HepG2 (cell line): ENCODE data around the gene UBE2O. TPM values are rescaled to one million over a fixed set of nuclear protein-coding genes. Genes with fewer than 3 reads are reported as not detected.

Experiments used
- ETV5 ChIP-seq: IDR thresholded peaks from 2 replicates; pipeline ENCODE4 v1.6.1; 2018; ENCODE audit warnings: missing biosample characterization, missing genetic modification reagents, inconsistent platforms, borderline replicate concordance
- KLF11 ChIP-seq: IDR thresholded peaks from 2 replicates; pipeline ENCODE4 v1.6.1; 2016; ENCODE audit warnings: missing compliant biosample characterization
- KLF9 ChIP-seq: IDR thresholded peaks from 2 replicates; pipeline ENCODE4 v1.6.1; 2016; ENCODE audit warnings: low read depth
- NR2F6 ChIP-seq, 2 experiments: IDR thresholded peaks; 2 replicates each; pipeline ENCODE4 v1.6.1; 2016; ENCODE audit warnings: antibody characterized with exemption in 1 of 2, mild to moderate bottlenecking in 1 of 2
- SOX13 ChIP-seq, 3 experiments: fragments of 450-650 bp in 1 of 3; sonication (generic) in 1 of 3; formaldehyde crosslinking in 1 of 3; IDR thresholded peaks in 2 of 3; conservative IDR thresholded peaks in 1 of 3; 2 replicates each; pipeline versions ENCODE4 v1.5.0 to v1.6.1; 2016 to 2020; ENCODE audit warnings: antibody characterized with exemption in 1 of 3, mild to moderate bottlenecking in 1 of 3, missing compliant biosample characterization in 1 of 3, missing genetic modification reagents in 1 of 3, moderate library complexity in 1 of 3
- TCF7L2 ChIP-seq: IDR thresholded peaks from 2 replicates; pipeline ENCODE4 v1.6.1; 2011; ENCODE audit warnings: mild to moderate bottlenecking, low read depth, low read length, moderate library complexity
- ZFP36L1 ChIP-seq: sonication (generic); formaldehyde crosslinking; IDR thresholded peaks from 2 replicates; pipeline ENCODE4 v1.8.0; 2022; ENCODE audit warnings: mild to moderate bottlenecking, missing genetic modification reagents, moderate library complexity
- ZNF780A ChIP-seq: sonication (generic); formaldehyde crosslinking; IDR thresholded peaks from 2 replicates; pipeline ENCODE4 v1.8.0; 2022; ENCODE audit warnings: mild to moderate bottlenecking, missing genetic modification reagents, moderate library complexity
- ZSCAN25 ChIP-seq: sonication (generic); formaldehyde crosslinking; IDR thresholded peaks from 2 replicates; pipeline ENCODE4 v1.8.0; 2022; ENCODE audit warnings: mild to moderate bottlenecking, missing genetic modification reagents
- polyA plus RNA-seq, 8 experiments: library from polyadenylated mRNA; depleted of rRNA in 3 of 8; stranded (reverse) in 7 of 8; unstranded in 1 of 8; fragments of >200 nt; fragmentation: Illumina TruSeq in 4 of 8; extraction: Trizol in 4 of 8; gene quantifications; 2 replicates each; pipeline versions ENCODE4 v1.2.1 to v1.2.3, GENCODE V29; 2011 to 2016; ENCODE audit warnings: low read depth in 4 of 8, missing spikeins in 1 of 8, mixed read lengths in 1 of 8; ENCODE audit not compliant: insufficient read depth in 1 of 8
- total RNA-seq, 5 experiments: library from RNA; depleted of rRNA; stranded (reverse); fragments of >200 nt; fragmentation: Illumina TruSeq; extraction: Trizol; gene quantifications; 2 replicates each; pipeline ENCODE4 v1.2.3, GENCODE V29; 2016; ENCODE audit warnings: low read depth in 1 of 5
- TF ChIP-seq, protein P1 (sequence below): sonication (generic); formaldehyde crosslinking; IDR thresholded peaks from 2 replicates; pipeline ENCODE4 v1.5.1; 2020; ENCODE audit warnings: mild to moderate bottlenecking, missing genetic modification reagents, moderate library complexity
- TF ChIP-seq, protein P2 (sequence below): sonication (generic); formaldehyde crosslinking; IDR thresholded peaks from 2 replicates; pipeline ENCODE4 v1.5.0; 2020; ENCODE audit warnings: missing genetic modification reagents, mild to moderate bottlenecking, borderline replicate concordance
- TF ChIP-seq, protein P3 (sequence below): sonication (generic); formaldehyde crosslinking; IDR thresholded peaks from 2 replicates; pipeline ENCODE4 v1.8.0; 2022; ENCODE audit warnings: missing genetic modification reagents, mild to moderate bottlenecking, borderline replicate concordance
- TF ChIP-seq, protein P4 (sequence below): sonication (generic); formaldehyde crosslinking; IDR thresholded peaks from 2 replicates; pipeline ENCODE4 v1.8.0; 2022; ENCODE audit warnings: missing genetic modification reagents, low read depth, mild to moderate bottlenecking, borderline replicate concordance
- TF ChIP-seq, protein P5 (sequence below): sonication (generic); formaldehyde crosslinking; IDR thresholded peaks from 2 replicates; pipeline ENCODE4 v1.4.0; 2020; ENCODE audit warnings: mild to moderate bottlenecking, missing genetic modification reagents, borderline replicate concordance
- TF ChIP-seq, protein P6 (sequence below): sonication (generic); formaldehyde crosslinking; IDR thresholded peaks from 2 replicates; pipeline ENCODE4 v1.4.0; 2020; ENCODE audit warnings: missing genetic modification reagents

The UBE2O gene
- total and polyA plus RNA-seq, 2 of the 13 experiments (the other 11 are each of a cell fraction or from before 2014, with no cell fraction given): 21.5 to 23.5 TPM

DNA sequence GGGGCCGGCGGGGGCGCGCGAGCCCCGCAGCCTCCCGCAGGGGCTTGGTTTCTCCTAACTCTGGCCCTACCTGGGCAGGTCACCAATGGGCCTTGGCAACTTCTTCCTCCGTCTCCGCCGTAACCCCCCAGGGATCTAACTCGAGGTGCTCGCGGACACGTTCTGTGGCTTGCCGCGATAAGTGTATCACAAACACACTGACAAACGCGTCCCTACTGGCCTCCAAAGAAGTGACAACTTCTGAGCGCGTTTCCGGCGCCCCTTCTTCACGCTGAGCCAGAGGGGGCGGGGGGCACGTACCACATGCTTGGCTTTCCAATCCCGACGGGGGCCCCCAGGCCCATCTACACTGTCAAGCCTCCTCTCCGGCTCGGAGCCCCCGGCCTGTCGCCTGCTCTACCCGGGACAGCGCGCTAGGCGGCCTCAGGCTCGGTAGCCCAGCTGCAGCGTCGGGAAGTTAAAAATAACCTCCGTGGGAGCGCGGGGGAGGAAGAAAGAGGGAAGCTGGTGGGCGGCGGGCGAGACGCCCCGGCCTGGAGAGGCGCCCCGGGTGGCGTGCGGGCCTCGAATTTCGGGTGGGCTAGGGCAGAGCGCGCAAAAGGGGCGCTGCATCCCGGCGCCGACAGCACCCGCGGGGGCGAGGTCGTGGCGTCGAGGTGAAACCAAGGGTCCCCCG lies 69.3 kb downstream of the UBE2O start (continued):
- TF ChIP-seq, protein P1, sequence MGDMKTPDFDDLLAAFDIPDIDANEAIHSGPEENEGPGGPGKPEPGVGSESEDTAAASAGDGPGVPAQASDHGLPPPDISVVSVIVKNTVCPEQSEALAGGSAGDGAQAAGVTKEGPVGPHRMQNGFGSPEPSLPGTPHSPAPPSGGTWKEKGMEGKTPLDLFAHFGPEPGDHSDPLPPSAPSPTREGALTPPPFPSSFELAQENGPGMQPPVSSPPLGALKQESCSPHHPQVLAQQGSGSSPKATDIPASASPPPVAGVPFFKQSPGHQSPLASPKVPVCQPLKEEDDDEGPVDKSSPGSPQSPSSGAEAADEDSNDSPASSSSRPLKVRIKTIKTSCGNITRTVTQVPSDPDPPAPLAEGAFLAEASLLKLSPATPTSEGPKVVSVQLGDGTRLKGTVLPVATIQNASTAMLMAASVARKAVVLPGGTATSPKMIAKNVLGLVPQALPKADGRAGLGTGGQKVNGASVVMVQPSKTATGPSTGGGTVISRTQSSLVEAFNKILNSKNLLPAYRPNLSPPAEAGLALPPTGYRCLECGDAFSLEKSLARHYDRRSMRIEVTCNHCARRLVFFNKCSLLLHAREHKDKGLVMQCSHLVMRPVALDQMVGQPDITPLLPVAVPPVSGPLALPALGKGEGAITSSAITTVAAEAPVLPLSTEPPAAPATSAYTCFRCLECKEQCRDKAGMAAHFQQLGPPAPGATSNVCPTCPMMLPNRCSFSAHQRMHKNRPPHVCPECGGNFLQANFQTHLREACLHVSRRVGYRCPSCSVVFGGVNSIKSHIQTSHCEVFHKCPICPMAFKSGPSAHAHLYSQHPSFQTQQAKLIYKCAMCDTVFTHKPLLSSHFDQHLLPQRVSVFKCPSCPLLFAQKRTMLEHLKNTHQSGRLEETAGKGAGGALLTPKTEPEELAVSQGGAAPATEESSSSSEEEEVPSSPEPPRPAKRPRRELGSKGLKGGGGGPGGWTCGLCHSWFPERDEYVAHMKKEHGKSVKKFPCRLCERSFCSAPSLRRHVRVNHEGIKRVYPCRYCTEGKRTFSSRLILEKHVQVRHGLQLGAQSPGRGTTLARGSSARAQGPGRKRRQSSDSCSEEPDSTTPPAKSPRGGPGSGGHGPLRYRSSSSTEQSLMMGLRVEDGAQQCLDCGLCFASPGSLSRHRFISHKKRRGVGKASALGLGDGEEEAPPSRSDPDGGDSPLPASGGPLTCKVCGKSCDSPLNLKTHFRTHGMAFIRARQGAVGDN (CRISPR knock-in tag): peak; percentile 7; the same call in 1 of the 2 replicates
- TF ChIP-seq, protein P2, sequence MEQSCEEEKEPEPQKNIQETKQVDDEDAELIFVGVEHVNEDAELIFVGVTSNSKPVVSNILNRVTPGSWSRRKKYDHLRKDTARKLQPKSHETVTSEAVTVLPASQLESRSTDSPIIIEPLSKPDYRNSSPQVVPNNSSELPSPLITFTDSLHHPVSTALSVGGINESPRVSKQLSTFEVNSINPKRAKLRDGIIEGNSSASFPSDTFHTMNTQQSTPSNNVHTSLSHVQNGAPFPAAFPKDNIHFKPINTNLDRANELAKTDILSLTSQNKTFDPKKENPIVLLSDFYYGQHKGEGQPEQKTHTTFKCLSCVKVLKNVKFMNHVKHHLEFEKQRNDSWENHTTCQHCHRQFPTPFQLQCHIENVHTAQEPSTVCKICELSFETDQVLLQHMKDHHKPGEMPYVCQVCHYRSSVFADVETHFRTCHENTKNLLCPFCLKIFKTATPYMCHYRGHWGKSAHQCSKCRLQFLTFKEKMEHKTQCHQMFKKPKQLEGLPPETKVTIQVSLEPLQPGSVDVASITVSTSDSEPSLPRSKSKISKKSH (CRISPR knock-in tag): no peak; the same call in 1 of the 2 replicates
- TF ChIP-seq KLF9 (CRISPR knock-in tag) (no peak), ZNF780A (CRISPR knock-in tag) (no peak), SOX13 (IDR thresholded peaks at IDR 0.05) (no peak), SOX13 (CRISPR knock-in tag; conservative IDR thresholded peaks at IDR 0.05 in 1 of 2, IDR thresholded peaks at IDR 0.05 in 1 of 2) (0 out of 4 replicates have a peak, but pooled peaks of 1 of the 2 experiments have one; percentile 10), KLF11 (CRISPR knock-in tag) (no peak), TCF7L2 (no peak), ETV5 (peak; percentile 65), NR2F6 (IDR thresholded peaks at IDR 0.05) (no peak), NR2F6 (CRISPR knock-in tag; IDR thresholded peaks at IDR 0.05) (peak; percentile 14; the same call in 1 of the 2 replicates), ZSCAN25 (no peak), ZFP36L1 (CRISPR knock-in tag) (no peak)
- TF ChIP-seq, protein P3, sequence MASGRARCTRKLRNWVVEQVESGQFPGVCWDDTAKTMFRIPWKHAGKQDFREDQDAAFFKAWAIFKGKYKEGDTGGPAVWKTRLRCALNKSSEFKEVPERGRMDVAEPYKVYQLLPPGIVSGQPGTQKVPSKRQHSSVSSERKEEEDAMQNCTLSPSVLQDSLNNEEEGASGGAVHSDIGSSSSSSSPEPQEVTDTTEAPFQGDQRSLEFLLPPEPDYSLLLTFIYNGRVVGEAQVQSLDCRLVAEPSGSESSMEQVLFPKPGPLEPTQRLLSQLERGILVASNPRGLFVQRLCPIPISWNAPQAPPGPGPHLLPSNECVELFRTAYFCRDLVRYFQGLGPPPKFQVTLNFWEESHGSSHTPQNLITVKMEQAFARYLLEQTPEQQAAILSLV (CRISPR knock-in tag): peak; percentile 10; the same call in 1 of the 2 replicates
- TF ChIP-seq, protein P4, sequence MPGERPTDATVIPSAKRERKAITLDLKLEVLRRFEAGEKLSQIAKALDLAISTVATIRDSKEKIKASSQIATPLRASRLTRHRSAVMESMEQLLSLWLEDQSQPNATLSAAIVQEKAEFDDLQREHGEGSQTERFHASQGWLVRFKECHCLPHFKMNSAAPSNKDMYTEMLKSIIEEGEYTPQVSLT (CRISPR knock-in tag): peak; percentile 62; the same call in 1 of the 2 replicates
- TF ChIP-seq, protein P5, sequence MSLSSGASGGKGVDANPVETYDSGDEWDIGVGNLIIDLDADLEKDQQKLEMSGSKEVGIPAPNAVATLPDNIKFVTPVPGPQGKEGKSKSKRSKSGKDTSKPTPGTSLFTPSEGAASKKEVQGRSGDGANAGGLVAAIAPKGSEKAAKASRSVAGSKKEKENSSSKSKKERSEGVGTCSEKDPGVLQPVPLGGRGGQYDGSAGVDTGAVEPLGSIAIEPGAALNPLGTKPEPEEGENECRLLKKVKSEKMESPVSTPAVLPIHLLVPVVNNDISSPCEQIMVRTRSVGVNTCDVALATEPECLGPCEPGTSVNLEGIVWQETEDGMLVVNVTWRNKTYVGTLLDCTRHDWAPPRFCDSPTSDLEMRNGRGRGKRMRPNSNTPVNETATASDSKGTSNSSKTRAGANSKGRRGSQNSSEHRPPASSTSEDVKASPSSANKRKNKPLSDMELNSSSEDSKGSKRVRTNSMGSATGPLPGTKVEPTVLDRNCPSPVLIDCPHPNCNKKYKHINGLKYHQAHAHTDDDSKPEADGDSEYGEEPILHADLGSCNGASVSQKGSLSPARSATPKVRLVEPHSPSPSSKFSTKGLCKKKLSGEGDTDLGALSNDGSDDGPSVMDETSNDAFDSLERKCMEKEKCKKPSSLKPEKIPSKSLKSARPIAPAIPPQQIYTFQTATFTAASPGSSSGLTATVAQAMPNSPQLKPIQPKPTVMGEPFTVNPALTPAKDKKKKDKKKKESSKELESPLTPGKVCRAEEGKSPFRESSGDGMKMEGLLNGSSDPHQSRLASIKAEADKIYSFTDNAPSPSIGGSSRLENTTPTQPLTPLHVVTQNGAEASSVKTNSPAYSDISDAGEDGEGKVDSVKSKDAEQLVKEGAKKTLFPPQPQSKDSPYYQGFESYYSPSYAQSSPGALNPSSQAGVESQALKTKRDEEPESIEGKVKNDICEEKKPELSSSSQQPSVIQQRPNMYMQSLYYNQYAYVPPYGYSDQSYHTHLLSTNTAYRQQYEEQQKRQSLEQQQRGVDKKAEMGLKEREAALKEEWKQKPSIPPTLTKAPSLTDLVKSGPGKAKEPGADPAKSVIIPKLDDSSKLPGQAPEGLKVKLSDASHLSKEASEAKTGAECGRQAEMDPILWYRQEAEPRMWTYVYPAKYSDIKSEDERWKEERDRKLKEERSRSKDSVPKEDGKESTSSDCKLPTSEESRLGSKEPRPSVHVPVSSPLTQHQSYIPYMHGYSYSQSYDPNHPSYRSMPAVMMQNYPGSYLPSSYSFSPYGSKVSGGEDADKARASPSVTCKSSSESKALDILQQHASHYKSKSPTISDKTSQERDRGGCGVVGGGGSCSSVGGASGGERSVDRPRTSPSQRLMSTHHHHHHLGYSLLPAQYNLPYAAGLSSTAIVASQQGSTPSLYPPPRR (CRISPR knock-in tag): peak; percentile 62
- TF ChIP-seq, protein P6, sequence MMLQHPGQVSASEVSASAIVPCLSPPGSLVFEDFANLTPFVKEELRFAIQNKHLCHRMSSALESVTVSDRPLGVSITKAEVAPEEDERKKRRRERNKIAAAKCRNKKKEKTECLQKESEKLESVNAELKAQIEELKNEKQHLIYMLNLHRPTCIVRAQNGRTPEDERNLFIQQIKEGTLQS (CRISPR knock-in tag): peak; percentile 24
